H9 (cell line): ENCODE results near the gene RBM46. TPM values are rescaled to one million over a fixed set of nuclear protein-coding genes. Genes with fewer than 3 reads are reported as not detected.

Source experiments
- DNase-seq: peaks from one replicate; pipeline ENCODE4 v3.0.0-alpha.2; 2017
- H2AFZ ChIP-seq: one replicate; pipeline ENCODE4 v1.6.1; 2013; ENCODE audit warnings: mild to moderate bottlenecking, low read length, control low read depth, moderate library complexity
- H2AK5ac ChIP-seq: 2 replicates; pipeline ENCODE4 v1.6.1; 2013; ENCODE audit warnings: low read length, control low read depth, mixed read lengths; ENCODE audit not compliant: insufficient read length
- H2BK120ac ChIP-seq: one replicate; pipeline ENCODE4 v1.6.1; 2013; ENCODE audit warnings: low read depth, mild to moderate bottlenecking, low read length, control low read depth, inconsistent platforms; ENCODE audit not compliant: poor library complexity, severe bottlenecking
- H2BK12ac ChIP-seq: 2 replicates; pipeline ENCODE4 v1.6.1; 2013; ENCODE audit warnings: low read length, control low read depth, mixed read lengths, low read depth; ENCODE audit not compliant: insufficient read length
- H2BK15ac ChIP-seq: 2 replicates; pipeline ENCODE4 v1.6.1; 2013; ENCODE audit warnings: low read depth, low read length, control low read depth
- H2BK20ac ChIP-seq: one replicate; pipeline ENCODE4 v1.6.1; 2013; ENCODE audit warnings: low read depth, mild to moderate bottlenecking, low read length, control low read depth, inconsistent platforms; ENCODE audit not compliant: poor library complexity, severe bottlenecking
- H2BK5ac ChIP-seq: 2 replicates; pipeline ENCODE4 v1.6.1; 2013; ENCODE audit warnings: low read length, control low read depth, mixed read lengths; ENCODE audit not compliant: insufficient read length
- H3K14ac ChIP-seq: 2 replicates; pipeline ENCODE4 v1.6.1; 2013; ENCODE audit warnings: low read length, control low read depth; ENCODE audit not compliant: insufficient read depth
- H3K18ac ChIP-seq: 2 replicates; pipeline ENCODE4 v1.6.1; 2013; ENCODE audit warnings: low read depth, mild to moderate bottlenecking, mixed read lengths, low read length, control low read depth; ENCODE audit not compliant: insufficient read length
- H3K23ac ChIP-seq: 2 replicates; pipeline ENCODE4 v1.6.1; 2013; ENCODE audit warnings: low read length, control low read depth, mixed read lengths, low read depth; ENCODE audit not compliant: insufficient read length
- H3K23me2 ChIP-seq: 2 replicates; pipeline ENCODE4 v1.6.1; 2013; ENCODE audit warnings: low read depth, mild to moderate bottlenecking, mixed read lengths, low read length, control low read depth; ENCODE audit not compliant: insufficient read length, poor library complexity, severe bottlenecking
- H3K27ac ChIP-seq: 2 replicates; pipeline ENCODE4 v1.5.1; 2013; ENCODE audit warnings: low read length, control low read depth, mixed read lengths, low read depth; ENCODE audit not compliant: insufficient read length
- H3K27me3 ChIP-seq: 2 replicates; pipeline ENCODE4 v1.6.1; 2013; ENCODE audit warnings: low read length, control low read depth, inconsistent platforms; ENCODE audit not compliant: insufficient read depth
- H3K4ac ChIP-seq: 2 replicates; pipeline ENCODE4 v1.6.1; 2013; ENCODE audit warnings: low read depth, mild to moderate bottlenecking, control low read depth, inconsistent platforms, low read length, moderate library complexity
- H3K4me1 ChIP-seq: 2 replicates; pipeline ENCODE4 v1.6.1; 2013; ENCODE audit warnings: low read length, control low read depth, inconsistent platforms; ENCODE audit not compliant: insufficient read depth
- H3K4me2 ChIP-seq: 2 replicates; pipeline ENCODE4 v1.6.1; 2013; ENCODE audit warnings: low read length, control low read depth, mixed read lengths; ENCODE audit not compliant: insufficient read length, insufficient read depth
- H3K56ac ChIP-seq: 2 replicates; pipeline ENCODE4 v1.6.1; 2013; ENCODE audit warnings: low read depth, mild to moderate bottlenecking, mixed read lengths, low read length, control low read depth; ENCODE audit not compliant: insufficient read length
- H3K79me1 ChIP-seq: 2 replicates; pipeline ENCODE4 v1.6.1; 2013; ENCODE audit warnings: low read depth, mild to moderate bottlenecking, moderate library complexity, low read length, control low read depth, inconsistent platforms; ENCODE audit not compliant: insufficient read depth, poor library complexity, severe bottlenecking
- H3K79me2 ChIP-seq: 2 replicates; pipeline ENCODE4 v1.6.1; 2013; ENCODE audit warnings: low read length, control low read depth, inconsistent platforms; ENCODE audit not compliant: insufficient read depth
- H3K9ac ChIP-seq: 2 replicates; pipeline ENCODE4 v1.6.1; 2013; ENCODE audit warnings: low read length, control low read depth, mixed read lengths; ENCODE audit not compliant: insufficient read length; ENCODE audit errors: extremely low read depth
- H3K9me3 ChIP-seq: one replicate; pipeline ENCODE4 v1.6.1; 2013; ENCODE audit warnings: low read depth, low read length, inconsistent platforms; ENCODE audit not compliant: control insufficient read depth
- H3T11ph ChIP-seq: one replicate; pipeline ENCODE4 v1.6.1; 2013; ENCODE audit warnings: mild to moderate bottlenecking, low read length, control low read depth, inconsistent platforms
- H4K20me1 ChIP-seq: one replicate; pipeline ENCODE4 v1.6.1; 2013; ENCODE audit not compliant: control insufficient read depth, insufficient read length, insufficient read depth
- H4K5ac ChIP-seq: 2 replicates; pipeline ENCODE4 v1.6.1; 2013; ENCODE audit warnings: low read depth, mild to moderate bottlenecking, mixed read lengths, low read length, control low read depth; ENCODE audit not compliant: insufficient read length
- H4K8ac ChIP-seq: replicated peaks from 2 replicates; pipeline ENCODE4 v1.6.1; 2013; ENCODE audit warnings: low read length, control low read depth, mixed read lengths, low read depth; ENCODE audit not compliant: insufficient read length
- H4K91ac ChIP-seq: 2 replicates; pipeline ENCODE4 v1.6.1; 2013; ENCODE audit warnings: low read depth, mild to moderate bottlenecking, moderate library complexity, mixed read lengths, low read length, control low read depth; ENCODE audit not compliant: insufficient read length
- H3K27ac Mint-ChIP-seq, 3 experiments: 2 replicates in 2 of 3; 3 replicates in 1 of 3; pipeline ENCODE4 v1.8.0; 2020 to 2021; ENCODE audit warnings: mixed read lengths in 3 of 3, mild to moderate bottlenecking in 1 of 3, moderate library complexity in 1 of 3
- H3K27me3 Mint-ChIP-seq: 2 replicates; pipeline ENCODE4 v1.8.0; 2021; ENCODE audit warnings: low read depth, mild to moderate bottlenecking, moderate library complexity, mixed read lengths
- H3K36me3 Mint-ChIP-seq, 3 experiments: 2 replicates in 2 of 3; 3 replicates in 1 of 3; pipeline ENCODE4 v1.8.0; 2020 to 2021; ENCODE audit warnings: low read depth in 3 of 3, mixed read lengths in 3 of 3; ENCODE audit not compliant: insufficient read depth in 1 of 3
- H3K4me1 Mint-ChIP-seq, 2 experiments: 2 replicates each; pipeline ENCODE4 v1.8.0; 2020; ENCODE audit warnings: mixed read lengths in 2 of 2
- H3K4me3 Mint-ChIP-seq, 2 experiments: 2 replicates in 1 of 2; 3 replicates in 1 of 2; pipeline ENCODE4 v1.8.0; 2020 to 2021; ENCODE audit warnings: mild to moderate bottlenecking in 2 of 2, mixed read lengths in 2 of 2, moderate library complexity in 1 of 2
- H3K9me3 Mint-ChIP-seq, 2 experiments: 2 replicates in 1 of 2; 3 replicates in 1 of 2; pipeline ENCODE4 v1.8.0; 2020; ENCODE audit warnings: mild to moderate bottlenecking in 2 of 2, mixed read lengths in 2 of 2, moderate library complexity in 1 of 2
- WGBS: extraction: QIAGEN DNeasy Blood & Tissue Kit; methylation state at CpG from one replicate; pipeline ENCODE4 v1.1.7; 2013; ENCODE audit warnings: missing lambda C conversion rate, low lambda C conversion rate, mixed read lengths; ENCODE audit not compliant: insufficient read length; ENCODE audit errors: extremely low coverage; 5-methylcytosine and 5-hydroxymethylcytosine counted together
- total RNA-seq: library from RNA; stranded (reverse); gene quantifications from 2 replicates; pipeline ENCODE4 v1.2.1, GENCODE V29; 2021
- TF ChIP-seq, protein P1 (sequence below): fragments of 200-600 bp; sonication (generic); conservative IDR thresholded peaks from 3 replicates; pipeline ENCODE4 v1.8.0; 2021; ENCODE audit warnings: antibody characterized with exemption, mild to moderate bottlenecking

RBM46 gene
- total RNA-seq, 1 experiment from 2014 or later = 0.17 TPM

DNA sequence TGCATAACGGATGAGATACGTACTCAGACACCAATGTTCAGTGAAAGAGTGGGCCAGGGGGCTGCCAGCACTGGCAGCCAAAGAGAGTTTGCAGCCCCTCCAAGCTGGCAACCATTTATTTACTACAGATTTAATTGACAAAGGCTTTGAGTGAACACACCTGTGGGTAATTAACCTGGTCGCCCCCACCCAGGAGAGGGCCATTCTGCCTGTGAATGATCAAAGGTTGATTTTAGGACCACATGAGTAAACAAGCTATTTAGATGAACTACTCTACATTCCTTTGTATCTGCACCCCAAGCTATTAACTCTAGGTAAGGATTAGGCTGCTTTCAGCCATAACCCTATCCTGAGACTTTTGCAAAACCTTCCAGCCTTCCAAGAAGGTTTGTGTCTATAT lies 55.0 kb downstream of the RBM46 start:
- no peaks in the 10 kb centered on the region for H3K9me3 ChIP-seq
- H4K5ac ChIP-seq = no peak overlapping the region
- no peaks in the 10 kb centered on the region for H3K23me2 ChIP-seq
- Mint-ChIP-seq H3K4me1 (peaks cover 19 to 24% of the 10 kb centered on the region in 2 experiments), H3K9me3 (peaks cover 5 to 19% of the 10 kb centered on the region in 2 experiments), H3K4me3 (no peak overlapping the region; a peak in 1 of 5 replicates), H3K27ac (peak overlapping the region in 2 of 3 experiments; percentile 14 to 71; a peak in 4 of 7 replicates), H3K27me3 (no peaks in the 10 kb centered on the region), H3K36me3 (peaks cover 0 to 12% (median 7%) of the 10 kb centered on the region in 3 experiments; a peak in 3 of 7 replicates)
- H2BK120ac ChIP-seq = no peak overlapping the region
- no peak overlapping the region for H2BK5ac ChIP-seq
- no peak overlapping the region for H2AK5ac ChIP-seq
- H2BK15ac ChIP-seq = no peak overlapping the region
- no peak overlapping the region for H4K8ac ChIP-seq
- WGBS = no CpG with 5 or more reads among the region's 3 CpGs
- no peaks in the 10 kb centered on the region for H4K20me1 ChIP-seq
- H3K56ac ChIP-seq = no peak overlapping the region
- no peaks in the 10 kb centered on the region for H3K79me2 ChIP-seq
- TF ChIP-seq, protein P1, sequence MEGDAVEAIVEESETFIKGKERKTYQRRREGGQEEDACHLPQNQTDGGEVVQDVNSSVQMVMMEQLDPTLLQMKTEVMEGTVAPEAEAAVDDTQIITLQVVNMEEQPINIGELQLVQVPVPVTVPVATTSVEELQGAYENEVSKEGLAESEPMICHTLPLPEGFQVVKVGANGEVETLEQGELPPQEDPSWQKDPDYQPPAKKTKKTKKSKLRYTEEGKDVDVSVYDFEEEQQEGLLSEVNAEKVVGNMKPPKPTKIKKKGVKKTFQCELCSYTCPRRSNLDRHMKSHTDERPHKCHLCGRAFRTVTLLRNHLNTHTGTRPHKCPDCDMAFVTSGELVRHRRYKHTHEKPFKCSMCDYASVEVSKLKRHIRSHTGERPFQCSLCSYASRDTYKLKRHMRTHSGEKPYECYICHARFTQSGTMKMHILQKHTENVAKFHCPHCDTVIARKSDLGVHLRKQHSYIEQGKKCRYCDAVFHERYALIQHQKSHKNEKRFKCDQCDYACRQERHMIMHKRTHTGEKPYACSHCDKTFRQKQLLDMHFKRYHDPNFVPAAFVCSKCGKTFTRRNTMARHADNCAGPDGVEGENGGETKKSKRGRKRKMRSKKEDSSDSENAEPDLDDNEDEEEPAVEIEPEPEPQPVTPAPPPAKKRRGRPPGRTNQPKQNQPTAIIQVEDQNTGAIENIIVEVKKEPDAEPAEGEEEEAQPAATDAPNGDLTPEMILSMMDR = no peak
- H3K79me1 ChIP-seq = no peaks in the 10 kb centered on the region
- no peak overlapping the region for H3K4me2 ChIP-seq
- H2BK12ac ChIP-seq = no peak overlapping the region
- no peak for DNase-seq
- H3T11ph ChIP-seq = no peak overlapping the region
- no peak overlapping the region for H3K4ac ChIP-seq
- no peak overlapping the region for H2AFZ ChIP-seq
- H3K9ac ChIP-seq = no peak overlapping the region
- no peaks in the 10 kb centered on the region; the same call in 1 of the 2 replicates for H3K4me1 ChIP-seq
- H2BK20ac ChIP-seq = no peak overlapping the region
- no peak overlapping the region for H3K23ac ChIP-seq
- H3K18ac ChIP-seq = no peak overlapping the region
- no peak overlapping the region for H3K27ac ChIP-seq
- no peak overlapping the region for H3K14ac ChIP-seq
- H3K27me3 ChIP-seq = no peaks in the 10 kb centered on the region
- H4K91ac ChIP-seq = no peak overlapping the region
